Body of pancreas (tissue), 4 donors: Measurements from ENCODE around the gene LYPD1. TPM values are rescaled to one million over a fixed set of nuclear protein-coding genes. Genes with fewer than 3 reads are reported as not detected.
A peak's percentile ranks its signal among the peaks of the same experiment; 100 is the strongest.

Experiments
- ATAC-seq: fragments of 150-250 bp; one replicate; pipeline ENCODE4 v1.9.1; 2016
- DNase-seq, 4 donors: peaks; one replicate each; pipeline ENCODE4 v3.0.0-alpha.2; 2019
- H3K27ac ChIP-seq, 4 donors: fragments of 200-600 bp; sonication (generic); 1 replicate in 3 of 4; 2 replicates in 1 of 4; pipeline versions ENCODE4 v1.5.1 to v1.6.1; 2016 to 2019; ENCODE audit warnings: mild to moderate bottlenecking in 1 of 4, mixed read lengths in 1 of 4, moderate library complexity in 1 of 4
- H3K27me3 ChIP-seq, 2 donors: fragments of 200-600 bp; sonication (generic); one replicate each; pipeline ENCODE4 v1.6.0; 2016; ENCODE audit warnings: mild to moderate bottlenecking in 1 of 2
- H3K36me3 ChIP-seq, 2 donors: fragments of 200-600 bp; sonication (generic); replicated peaks in 1 of 2; 2 replicates each; pipeline ENCODE4 v1.5.1; 2016; ENCODE audit warnings: low read depth in 2 of 2; ENCODE audit not compliant: insufficient read depth in 1 of 2
- H3K4me1 ChIP-seq: fragments of 200-600 bp; sonication (generic); one replicate; pipeline ENCODE4 v1.6.0; 2016
- H3K4me3 ChIP-seq, 2 donors: fragments of 200-600 bp; sonication (generic); 1 replicate in 1 of 2; 2 replicates in 1 of 2; pipeline ENCODE4 v1.5.1; 2016 to 2019
- H3K9me3 ChIP-seq, 3 donors: fragments of 200-600 bp; sonication (generic); 1 replicate in 2 of 3; 2 replicates in 1 of 3; pipeline ENCODE4 v1.5.1; 2016
- POLR2A ChIP-seq, 3 donors: fragments of 450-650 bp; IDR thresholded peaks; one replicate each; pipeline ENCODE4 v1.6.1; 2016; ENCODE audit warnings: antibody characterized with exemption in 3 of 3, mild to moderate bottlenecking in 2 of 3
- whole genome bisulfite sequencing, 2 donors: methylation state at CpG; one replicate each; pipeline ENCODE4 v1.1.5; 2017; 5-methylcytosine and 5-hydroxymethylcytosine counted together
- intact Hi-C: fragments of 100-400 bp; cut with DNase I; formaldehyde crosslinking; loops from one replicate; pipeline ENCODE4 v1.15.1; 2023
- total RNA-seq, 2 donors: library from RNA; depleted of rRNA; stranded (reverse); fragments of >200 nt; gene quantifications; one replicate each; pipeline ENCODE4 v1.1.0, GENCODE V29; 2016
- TF ChIP-seq, protein P1 (sequence below), 7 experiments: fragments of 450-650 bp in 4 of 7; fragments of 200-600 bp in 3 of 7; sonication (generic) in 3 of 7; IDR thresholded peaks; one replicate each; pipeline ENCODE4 v1.5.1; 2016 to 2019; ENCODE audit warnings: antibody characterized with exemption in 7 of 7

Gene LYPD1
- total RNA-seq, 2 donors from 2014 or later: 1.6 to 3.1 TPM

DNA sequence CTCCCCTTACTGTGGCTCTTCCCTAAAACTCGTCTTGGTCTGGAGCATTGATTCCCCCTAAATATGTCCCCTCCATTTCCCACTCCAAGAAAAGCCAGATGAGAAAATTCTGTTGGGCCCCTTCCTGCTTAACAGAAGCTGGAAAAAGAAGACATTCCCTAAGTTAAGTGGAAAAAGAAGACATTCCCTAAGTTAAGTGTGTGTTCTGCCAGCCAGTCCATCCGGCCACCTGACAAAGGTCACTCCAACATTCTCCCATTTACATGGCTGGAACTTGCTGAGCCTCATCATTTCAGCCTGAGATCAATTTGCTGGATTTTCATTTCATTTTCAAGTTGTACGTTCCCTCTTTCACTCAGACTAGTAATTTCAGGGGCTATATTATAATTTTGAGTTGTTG, 52.0 kb downstream of the LYPD1 start:
- Histone ChIP-seq H3K27ac (no peak overlapping the region), H3K9me3 (no peaks in the 10 kb centered on the region), H3K36me3 (no peaks in the 10 kb centered on the region), H3K4me1 (peaks cover 66% of the 10 kb centered on the region), H3K27me3 (no peaks in the 10 kb centered on the region), H3K4me3 (no peak overlapping the region)
- intact Hi-C loops: no loop called here
- TF ChIP-seq, protein P1, sequence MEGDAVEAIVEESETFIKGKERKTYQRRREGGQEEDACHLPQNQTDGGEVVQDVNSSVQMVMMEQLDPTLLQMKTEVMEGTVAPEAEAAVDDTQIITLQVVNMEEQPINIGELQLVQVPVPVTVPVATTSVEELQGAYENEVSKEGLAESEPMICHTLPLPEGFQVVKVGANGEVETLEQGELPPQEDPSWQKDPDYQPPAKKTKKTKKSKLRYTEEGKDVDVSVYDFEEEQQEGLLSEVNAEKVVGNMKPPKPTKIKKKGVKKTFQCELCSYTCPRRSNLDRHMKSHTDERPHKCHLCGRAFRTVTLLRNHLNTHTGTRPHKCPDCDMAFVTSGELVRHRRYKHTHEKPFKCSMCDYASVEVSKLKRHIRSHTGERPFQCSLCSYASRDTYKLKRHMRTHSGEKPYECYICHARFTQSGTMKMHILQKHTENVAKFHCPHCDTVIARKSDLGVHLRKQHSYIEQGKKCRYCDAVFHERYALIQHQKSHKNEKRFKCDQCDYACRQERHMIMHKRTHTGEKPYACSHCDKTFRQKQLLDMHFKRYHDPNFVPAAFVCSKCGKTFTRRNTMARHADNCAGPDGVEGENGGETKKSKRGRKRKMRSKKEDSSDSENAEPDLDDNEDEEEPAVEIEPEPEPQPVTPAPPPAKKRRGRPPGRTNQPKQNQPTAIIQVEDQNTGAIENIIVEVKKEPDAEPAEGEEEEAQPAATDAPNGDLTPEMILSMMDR (IDR thresholded peaks at IDR 0.05): no peak
- TF ChIP-seq POLR2A (IDR thresholded peaks at IDR 0.05): no peak
- DNase-seq: no peak
- WGBS, 2 donors: 55 to 56% methylated on average over 3 of the region's 3 CpGs
- no peak for ATAC-seq

DNA sequence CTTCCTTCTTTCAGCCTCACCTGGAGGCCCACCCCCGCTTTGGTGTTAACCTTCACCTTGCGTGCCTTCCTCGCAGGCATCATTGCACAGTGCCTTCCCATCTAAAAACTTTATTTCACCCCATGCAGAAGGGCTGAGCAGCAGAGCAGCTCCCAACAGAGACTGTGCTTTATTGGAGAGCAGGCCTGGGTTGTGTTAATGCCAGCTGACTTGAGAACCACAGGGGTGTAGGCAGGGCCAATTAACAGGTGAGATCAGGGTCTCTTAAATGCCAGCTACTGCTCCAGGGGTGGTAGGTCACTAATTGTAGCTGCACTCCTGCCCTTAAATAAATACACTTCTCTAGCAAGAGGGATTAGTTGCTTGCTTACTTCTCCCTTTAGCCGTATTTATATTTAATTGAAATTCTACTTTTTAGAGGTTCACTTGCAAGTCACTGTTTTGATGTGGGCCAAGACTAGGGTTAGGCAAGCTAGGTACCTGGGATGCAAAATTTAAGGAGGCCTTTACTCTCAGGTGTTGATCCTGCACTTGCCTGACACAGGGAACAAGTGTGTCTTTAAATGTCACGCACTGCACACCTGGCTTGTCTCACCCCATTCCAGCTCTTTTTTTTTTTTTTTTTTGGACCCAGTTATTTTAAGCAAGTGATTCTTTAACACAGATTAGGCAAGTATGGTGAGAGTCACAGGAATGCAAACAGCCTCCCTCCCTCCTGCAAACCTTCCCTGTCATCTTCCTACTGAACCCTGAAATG, 54.5 kb downstream of the LYPD1 start:
- Histone ChIP-seq H3K4me1 (peaks cover 42% of the 10 kb centered on the region), H3K9me3 (no peaks in the 10 kb centered on the region), H3K36me3 (no peaks in the 10 kb centered on the region), H3K27ac (peak overlapping the region in 2 of 4 donors; percentile 10 to 53), H3K27me3 (no peaks in the 10 kb centered on the region), H3K4me3 (no peak overlapping the region)
- no peak for ATAC-seq
- no peak for DNase-seq
- TF ChIP-seq, protein P1 (IDR thresholded peaks at IDR 0.05): no peak
- TF ChIP-seq POLR2A (IDR thresholded peaks at IDR 0.05): no peak
- intact Hi-C loops: no loop called here
- 65 to 71% methylated on average over 5 of the region's 5 CpGs for WGBS, 2 donors

DNA sequence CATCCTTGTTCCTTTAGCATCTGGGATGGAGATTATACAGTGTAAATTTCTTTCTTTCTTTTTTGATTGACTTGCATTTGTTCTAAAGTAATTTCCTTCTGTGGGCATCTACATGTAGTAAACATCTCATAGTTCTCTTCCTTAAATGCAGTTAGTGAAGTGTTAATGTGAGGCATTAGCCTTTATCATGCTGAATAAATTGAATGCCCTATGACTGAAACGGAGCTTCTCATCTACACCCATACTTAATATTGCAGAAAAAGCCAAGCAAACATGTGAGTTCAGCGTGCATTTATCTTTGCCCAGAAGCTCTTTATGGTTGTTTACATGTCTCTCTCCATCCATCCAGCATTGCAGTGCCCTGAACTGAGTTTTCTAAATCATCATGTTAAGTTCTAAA, 58.3 kb downstream of the LYPD1 start:
- no peaks in the 10 kb centered on the region for H3K36me3 ChIP-seq
- intact Hi-C loops: no loop called here

DNA sequence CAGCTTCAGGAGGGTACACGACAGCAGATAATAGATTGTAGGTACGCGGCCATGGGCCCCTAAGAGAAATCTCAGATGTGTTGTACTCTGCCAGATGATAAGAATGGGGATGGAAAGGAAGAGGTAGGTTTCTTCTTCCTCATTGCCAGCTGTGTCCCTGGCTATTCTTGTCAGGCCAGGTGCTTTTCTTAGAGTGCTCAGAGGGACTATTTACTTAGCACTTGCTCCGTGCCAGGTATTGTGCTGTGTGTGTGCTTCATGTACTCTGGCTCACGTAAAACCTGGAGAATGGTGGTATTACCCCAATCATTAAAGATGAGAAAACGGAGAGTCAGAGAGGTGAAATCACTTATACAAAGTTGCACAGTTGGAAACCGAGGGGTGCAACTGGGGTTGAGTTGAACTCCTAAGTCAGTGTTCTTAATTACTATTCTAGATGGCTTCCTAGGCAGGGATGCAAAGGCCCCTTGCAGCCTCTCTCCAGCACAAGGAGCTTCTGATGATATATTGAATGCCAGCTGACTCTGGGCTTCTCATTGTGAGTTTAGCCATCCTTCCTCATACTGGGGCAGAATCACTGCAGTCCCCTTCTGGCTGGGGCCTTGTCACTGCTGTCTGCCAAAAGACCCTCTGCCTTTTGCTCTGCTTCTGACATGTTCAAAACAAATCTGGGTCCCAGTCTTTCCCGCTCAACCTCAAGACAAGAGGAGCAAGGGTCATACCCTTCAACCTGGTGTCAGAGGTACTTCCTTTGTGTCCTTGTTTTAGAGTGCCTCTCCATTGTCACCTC, 60.7 kb downstream of the LYPD1 start:
- 41 to 43% methylated on average over 8 of the region's 8 CpGs for WGBS, 2 donors
- ATAC-seq (peak; percentile 74), DNase-seq (peak in 3 of 4 donors; percentile 52 to 62 (median 53))

More for the DNA sequence above, 58.3 kb downstream of the LYPD1 start:
- ATAC-seq (no peak), DNase-seq (no peak)
- Histone ChIP-seq H3K27me3 (no peaks in the 10 kb centered on the region), H3K27ac (peak overlapping the region in 1 of 4 donors; percentile 24), H3K9me3 (no peaks in the 10 kb centered on the region), H3K4me3 (no peak overlapping the region), H3K4me1 (peaks cover 34% of the 10 kb centered on the region)
- TF ChIP-seq POLR2A (IDR thresholded peaks at IDR 0.05): no peak
- TF ChIP-seq, protein P1 (IDR thresholded peaks at IDR 0.05): no peak
- 66 to 69% methylated on average over 2 of the region's 2 CpGs for WGBS, 2 donors

More for the DNA sequence above, 60.7 kb downstream of the LYPD1 start:
- Histone ChIP-seq H3K27me3 (no peaks in the 10 kb centered on the region), H3K36me3 (no peaks in the 10 kb centered on the region), H3K27ac (peak overlapping the region in 1 of 4 donors; percentile 15), H3K4me3 (no peak overlapping the region), H3K4me1 (peaks cover 20% of the 10 kb centered on the region), H3K9me3 (no peaks in the 10 kb centered on the region)
- no peak for TF ChIP-seq POLR2A (IDR thresholded peaks at IDR 0.05)
- TF ChIP-seq, protein P1 (IDR thresholded peaks at IDR 0.05): no peak
- intact Hi-C loops: no loop called here
